Measurements from ENCODE around the gene SRRM1. TPM values are rescaled to one million over a fixed set of nuclear protein-coding genes. Genes with fewer than 3 reads are reported as not detected.

The SRRM1 gene
- total and polyA plus RNA-seq, 10 of the 15 experiments (the other 5 are each of a cell fraction or from before 2014, with no cell fraction given) = 36.8 to 285 (median 126) TPM

DNA sequence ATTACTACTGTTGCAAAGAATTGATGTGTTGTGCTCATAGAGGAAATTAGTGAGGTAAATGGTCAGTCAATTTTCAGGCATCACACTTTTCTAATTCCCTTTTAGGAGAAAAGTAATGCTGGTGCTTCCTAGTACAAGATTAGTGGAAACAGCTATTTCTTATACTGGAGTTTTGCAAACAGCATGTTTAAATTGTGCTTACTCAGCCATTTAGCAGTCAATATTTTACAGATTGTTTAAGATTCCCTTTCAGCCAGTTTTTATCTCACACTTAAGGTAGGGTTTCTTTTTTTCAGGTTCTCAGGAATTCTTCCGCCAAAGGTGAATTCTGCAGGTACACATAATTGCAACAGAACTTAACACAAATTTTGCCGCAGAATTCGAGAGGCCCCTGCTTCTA lies 10.9 kb downstream of the SRRM1 start:
- 98% methylated on average over 3 of the region's 3 CpGs for WGBS (ENCODE audit: insufficient coverage, insufficient replicate concordance, low lambda C conversion rate, missing lambda C conversion rate)
- Histone ChIP-seq H4K20me1 (ENCODE audit: control insufficient read depth, insufficient read depth) (no peaks in the 10 kb centered on the region), H3K27me3 (replicated peaks in 1 of 2; ENCODE audit: control insufficient read depth in 2 of 2, insufficient read depth in 2 of 2, low read length in 1 of 2) (no peaks in the 10 kb centered on the region), H3K36me3 (ENCODE audit: control insufficient read depth in 2 of 2, insufficient read depth in 2 of 2, low read length in 1 of 2) (peaks cover 14 to 62% of the 10 kb centered on the region in 2 experiments), H3K4me1 (ENCODE audit: control insufficient read depth, insufficient read depth, low read length) (no peaks in the 10 kb centered on the region), H2AFZ (ENCODE audit: control insufficient read depth, low read depth, low read length) (no peak overlapping the region), H3K9me3 (replicated peaks; ENCODE audit: control insufficient read depth, insufficient read depth, low read length) (no peaks in the 10 kb centered on the region), H3K27ac (ENCODE audit: control insufficient read depth, insufficient read depth) (no peak overlapping the region), H3K4me2 (ENCODE audit: control insufficient read depth, insufficient read depth) (no peak overlapping the region), H3K79me2 (ENCODE audit: control insufficient read depth, insufficient read depth, low read length) (peaks cover 6% of the 10 kb centered on the region), H3K4me3 (no peak overlapping the region), H3K9ac (ENCODE audit: control insufficient read depth, insufficient read depth, low read length) (no peak overlapping the region)
- FAIRE-seq = no peak
- no peak for DNase-seq (ENCODE audit: low read depth, low spot score)
- no peak for TF ChIP-seq GATAD2B (conservative IDR thresholded peaks at IDR 0.05; ENCODE audit: low read depth)
- no peak for TF ChIP-seq STAT3 (IDR thresholded peaks at IDR 0.05; ENCODE audit: low read depth, low read length)
- TF ChIP-seq IKZF1 (conservative IDR thresholded peaks at IDR 0.05) = no peak
- TF ChIP-seq FOS (IDR thresholded peaks at IDR 0.05; ENCODE audit: borderline replicate concordance, extremely low read depth, insufficient read length) = no peak
- TF ChIP-seq DPF2 (IDR thresholded peaks at IDR 0.05) = no peak
- no peak for TF ChIP-seq TARDBP (IDR thresholded peaks at IDR 0.05; ENCODE audit: borderline replicate concordance)
- TF ChIP-seq USF2 (IDR thresholded peaks at IDR 0.05; ENCODE audit: borderline replicate concordance, low read depth, low read length) = no peak
- no peak for TF ChIP-seq MYB (IDR thresholded peaks at IDR 0.05; ENCODE audit: borderline replicate concordance, low read depth, low read length)
- TF ChIP-seq MYC (IDR thresholded peaks at IDR 0.05; ENCODE audit: insufficient read depth, insufficient read length, insufficient replicate concordance, low read length, severe bottlenecking) = no peak
- no peak for TF ChIP-seq NR2F1 (conservative IDR thresholded peaks at IDR 0.05)
- no peak for TF ChIP-seq CEBPB (IDR thresholded peaks at IDR 0.05; ENCODE audit: borderline replicate concordance in 1 of 2, low read depth in 2 of 2, low read length in 2 of 2)
- TF ChIP-seq MTA3 (IDR thresholded peaks at IDR 0.05; ENCODE audit: borderline replicate concordance, low read length) = no peak
- TF ChIP-seq NFYA (IDR thresholded peaks at IDR 0.05; ENCODE audit: borderline replicate concordance, low read depth, low read length) = no peak
- TF ChIP-seq NFXL1 (IDR thresholded peaks at IDR 0.05; ENCODE audit: borderline replicate concordance) = no peak
- no peak for TF ChIP-seq RCOR1 (conservative IDR thresholded peaks at IDR 0.05; ENCODE audit: low read depth, low read length)
- ChIA-PET CTCF (interaction anchor here (0.9 to 2.2 kb wide), 4 partner anchors 17 to 181 kb away, joined by 3 to 8 read pairs (median 5); partner anchors contain the start of gene CLIC4), RAD21 (ENCODE audit: unreplicated experiment) (interaction anchor here (1.4 to 3.3 kb wide), 2 partner anchors 34 to 177 kb away, joined by 4 to 10 read pairs; no protein-coding TSS in a partner anchor), SMC1A (ENCODE audit: uncharacterized antibody, unreplicated experiment) (interaction anchor here (0.9 to 2.8 kb wide), 6 partner anchors 8 to 188 kb away, joined by 3 to 8 read pairs (median 4); no protein-coding TSS in a partner anchor), POLR2A (no interaction called here)
- intact Hi-C loops (cut with micrococcal nuclease; ENCODE audit: unreplicated experiment) (no loop called here), in situ Hi-C loops (cut with MboI) (no loop called here)
- ATAC-seq = no peak
- BruUV-seq (replicated peaks) = no TSS peak
